GM12874 (cell line): ENCODE measurements around the gene KIF26B.

Source experiments
- CTCF ChIP-seq: IDR thresholded peaks from 2 replicates; pipeline ENCODE4 v1.5.1; 2011; ENCODE audit warnings: low read depth, mild to moderate bottlenecking, control low read depth, low read length, moderate library complexity; ENCODE audit not compliant: insufficient read depth

Gene KIF26B

GRCh38 chr1:245702346-245702745 is 547.6 kb downstream of the KIF26B start:
- TF ChIP-seq CTCF = no peak

GRCh38 chr1:245704341-245704740 is 549.6 kb downstream of the KIF26B start:
- no peak for TF ChIP-seq CTCF

GRCh38 chr1:245704765-245705164 is 550.0 kb downstream of the KIF26B start:
- no peak for TF ChIP-seq CTCF

GRCh38 chr1:245707941-245708340 is 553.2 kb downstream of the KIF26B start:
- no peak for TF ChIP-seq CTCF

GRCh38 chr1:245710961-245711903 is 556.4 kb downstream of the KIF26B start:
- no peak for TF ChIP-seq CTCF

- no peak for TF ChIP-seq CTCF
Observed at GRCh38 chr1:245715291-245715701, 560.5 kb downstream of the KIF26B start.

- TF ChIP-seq CTCF = no peak
Observed at GRCh38 chr1:245715970-245716369, 561.2 kb downstream of the KIF26B start.
